ENCODE measurements around the gene PDZD4. TPM values are rescaled to one million over a fixed set of nuclear protein-coding genes. Genes with fewer than 3 reads are reported as not detected.

PDZD4 gene
- total RNA-seq, 4 donors from 2014 or later, result 2.2 to 6.4 (median 4.6) TPM

DNA sequence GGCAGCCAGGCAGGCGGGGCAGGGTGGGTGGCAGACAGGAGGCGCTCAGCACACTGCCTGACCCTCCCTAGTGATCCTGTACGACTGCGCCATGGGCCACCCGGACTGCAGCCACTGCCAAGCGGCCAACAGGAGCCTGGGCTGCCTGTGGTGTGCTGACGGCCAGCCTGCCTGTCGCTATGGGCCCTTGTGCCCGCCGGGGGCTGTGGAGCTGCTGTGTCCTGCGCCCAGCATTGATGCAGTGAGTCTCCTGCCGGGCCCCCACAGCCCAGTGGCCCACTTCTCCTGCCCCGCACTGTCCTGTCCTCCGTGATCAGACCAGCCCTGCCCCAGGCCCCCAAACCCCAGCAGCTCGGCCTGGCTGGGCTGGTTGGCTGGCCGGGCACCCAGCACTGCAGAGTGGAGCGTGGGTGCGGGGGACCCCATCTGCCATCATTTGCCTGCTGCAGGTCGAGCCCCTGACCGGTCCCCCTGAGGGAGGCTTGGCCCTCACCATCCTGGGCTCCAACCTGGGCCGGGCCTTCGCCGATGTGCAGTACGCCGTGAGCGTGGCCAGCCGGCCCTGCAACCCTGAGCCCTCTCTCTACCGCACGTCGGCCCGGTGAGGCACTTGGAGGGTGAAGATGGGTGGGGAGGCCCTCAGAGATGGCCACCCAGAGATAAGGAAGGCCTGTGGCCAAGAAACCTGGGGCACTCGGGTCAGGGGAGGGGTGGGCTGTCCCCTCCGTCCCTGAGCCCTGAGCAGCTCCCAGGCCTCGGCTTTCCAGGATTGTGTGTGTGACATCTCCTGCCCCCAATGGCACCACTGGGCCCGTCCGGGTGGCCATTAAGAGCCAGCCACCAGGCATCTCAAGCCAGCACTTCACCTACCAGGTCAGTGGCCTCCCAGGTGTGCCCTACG is 58.7 kb downstream of the PDZD4 start:
- TF ChIP-seq POLR2A (IDR thresholded peaks at IDR 0.05), result no peak
- TF ChIP-seq, protein P1, sequence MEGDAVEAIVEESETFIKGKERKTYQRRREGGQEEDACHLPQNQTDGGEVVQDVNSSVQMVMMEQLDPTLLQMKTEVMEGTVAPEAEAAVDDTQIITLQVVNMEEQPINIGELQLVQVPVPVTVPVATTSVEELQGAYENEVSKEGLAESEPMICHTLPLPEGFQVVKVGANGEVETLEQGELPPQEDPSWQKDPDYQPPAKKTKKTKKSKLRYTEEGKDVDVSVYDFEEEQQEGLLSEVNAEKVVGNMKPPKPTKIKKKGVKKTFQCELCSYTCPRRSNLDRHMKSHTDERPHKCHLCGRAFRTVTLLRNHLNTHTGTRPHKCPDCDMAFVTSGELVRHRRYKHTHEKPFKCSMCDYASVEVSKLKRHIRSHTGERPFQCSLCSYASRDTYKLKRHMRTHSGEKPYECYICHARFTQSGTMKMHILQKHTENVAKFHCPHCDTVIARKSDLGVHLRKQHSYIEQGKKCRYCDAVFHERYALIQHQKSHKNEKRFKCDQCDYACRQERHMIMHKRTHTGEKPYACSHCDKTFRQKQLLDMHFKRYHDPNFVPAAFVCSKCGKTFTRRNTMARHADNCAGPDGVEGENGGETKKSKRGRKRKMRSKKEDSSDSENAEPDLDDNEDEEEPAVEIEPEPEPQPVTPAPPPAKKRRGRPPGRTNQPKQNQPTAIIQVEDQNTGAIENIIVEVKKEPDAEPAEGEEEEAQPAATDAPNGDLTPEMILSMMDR (IDR thresholded peaks at IDR 0.05), result no peak
- no peak for DNase-seq (ENCODE audit: low spot score in 2 of 2)
- intact Hi-C loops (cut with DNase I; ENCODE audit: low total_unique reads), result loop anchor here (5.0 kb wide), 1 partner anchor 1889 kb away; no protein-coding TSS in a partner anchor
- H3K4me3 ChIP-seq (ENCODE audit: low read depth, poor library complexity, severe bottlenecking), result no peak overlapping the region
- 87 to 93% methylated on average over 2 to 30 of the region's 37 CpGs for WGBS, 2 donors

DNA sequence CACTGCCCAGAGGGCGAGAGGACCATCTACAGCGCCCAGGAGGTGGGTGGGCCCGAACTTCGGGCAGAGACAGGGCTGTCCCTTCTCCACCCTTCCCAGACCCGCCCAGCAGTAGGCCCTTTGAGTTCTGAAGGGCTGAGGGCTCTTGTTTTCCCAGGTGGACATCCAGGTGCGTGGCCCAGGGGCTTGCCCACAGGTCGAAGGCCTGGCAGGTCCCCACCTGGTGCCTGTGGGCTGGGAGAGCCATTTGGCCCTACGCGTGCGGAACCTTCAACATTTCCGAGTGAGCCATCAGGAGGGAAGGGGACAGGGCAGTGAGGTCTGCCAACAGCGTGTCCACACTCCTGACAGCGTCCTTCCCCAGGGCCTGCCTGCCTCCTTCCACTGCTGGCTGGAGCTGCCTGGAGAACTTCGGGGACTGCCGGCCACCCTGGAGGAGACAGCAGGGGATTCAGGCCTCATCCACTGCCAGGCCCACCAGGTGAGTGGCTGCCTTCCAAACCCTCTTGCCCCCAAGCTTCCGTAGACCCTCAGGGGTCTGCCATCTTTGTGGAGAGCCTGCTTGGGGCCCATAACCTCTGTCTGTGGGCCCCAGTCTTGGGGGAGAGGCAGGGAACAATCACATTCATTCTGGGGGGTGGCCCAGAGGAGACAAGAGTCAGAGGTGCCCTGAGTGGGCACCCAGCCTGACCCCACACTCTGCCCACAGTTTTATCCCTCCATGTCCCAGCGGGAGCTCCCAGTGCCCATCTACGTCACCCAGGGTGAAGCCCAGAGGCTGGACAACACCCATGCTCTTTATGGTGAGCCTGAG is 59.5 kb downstream of the PDZD4 start:
- no peak overlapping the region for H3K4me3 ChIP-seq (ENCODE audit: low read depth, poor library complexity, severe bottlenecking)
- intact Hi-C loops (cut with DNase I; ENCODE audit: low total_unique reads), result loop anchor here (5.0 kb wide), 1 partner anchor 1889 kb away; no protein-coding TSS in a partner anchor
- no peak for TF ChIP-seq POLR2A (IDR thresholded peaks at IDR 0.05)
- TF ChIP-seq, protein P1 (IDR thresholded peaks at IDR 0.05), result no peak
- WGBS, 2 donors, result 89% methylated on average over 17 of the region's 18 CpGs; no CpG with 5 or more reads in 1 of the 2 donors
- DNase-seq (ENCODE audit: low spot score in 2 of 2), result no peak

DNA sequence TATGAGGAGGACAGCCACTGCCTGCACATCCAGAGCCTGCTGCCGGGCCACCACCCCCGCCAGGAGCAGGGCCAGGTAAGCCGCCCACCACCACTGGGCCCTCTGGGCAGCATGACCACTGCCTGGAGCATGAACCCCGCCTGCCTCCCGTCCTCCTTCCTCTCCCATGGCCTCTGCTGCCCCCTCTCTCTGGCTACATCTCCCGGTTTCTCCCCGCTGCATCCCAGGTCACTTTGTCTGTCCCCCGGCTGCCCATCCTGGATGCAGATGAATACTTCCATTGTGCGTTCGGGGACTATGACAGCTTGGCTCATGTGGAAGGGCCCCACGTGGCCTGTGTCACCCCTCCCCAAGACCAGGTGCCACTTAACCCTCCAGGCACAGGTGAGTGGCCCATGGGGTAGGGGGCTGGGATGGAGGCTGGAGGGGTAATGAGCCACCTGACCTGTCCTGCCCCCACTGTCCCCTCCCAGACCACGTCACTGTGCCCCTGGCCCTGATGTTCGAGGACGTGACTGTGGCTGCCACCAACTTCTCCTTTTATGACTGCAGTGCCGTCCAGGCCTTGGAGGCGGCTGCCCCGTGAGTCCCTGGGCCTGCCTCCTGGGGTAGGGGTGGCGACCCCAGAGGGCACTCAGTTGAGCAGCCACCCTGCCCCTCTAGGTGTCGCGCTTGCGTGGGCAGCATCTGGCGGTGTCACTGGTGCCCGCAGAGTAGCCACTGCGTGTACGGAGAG is 60.3 kb downstream of the PDZD4 start:
- intact Hi-C loops (cut with DNase I; ENCODE audit: low total_unique reads), result loop anchor here (5.0 kb wide), 1 partner anchor 1888 kb away; no protein-coding TSS in a partner anchor
- WGBS, 2 donors, result 87 to 91% methylated on average over 8 to 23 of the region's 25 CpGs
- TF ChIP-seq POLR2A (IDR thresholded peaks at IDR 0.05), result no peak
- TF ChIP-seq, protein P1 (IDR thresholded peaks at IDR 0.05), result no peak
- H3K4me3 ChIP-seq (ENCODE audit: low read depth, poor library complexity, severe bottlenecking), result no peak overlapping the region
- DNase-seq (ENCODE audit: low spot score in 2 of 2), result no peak

DNA sequence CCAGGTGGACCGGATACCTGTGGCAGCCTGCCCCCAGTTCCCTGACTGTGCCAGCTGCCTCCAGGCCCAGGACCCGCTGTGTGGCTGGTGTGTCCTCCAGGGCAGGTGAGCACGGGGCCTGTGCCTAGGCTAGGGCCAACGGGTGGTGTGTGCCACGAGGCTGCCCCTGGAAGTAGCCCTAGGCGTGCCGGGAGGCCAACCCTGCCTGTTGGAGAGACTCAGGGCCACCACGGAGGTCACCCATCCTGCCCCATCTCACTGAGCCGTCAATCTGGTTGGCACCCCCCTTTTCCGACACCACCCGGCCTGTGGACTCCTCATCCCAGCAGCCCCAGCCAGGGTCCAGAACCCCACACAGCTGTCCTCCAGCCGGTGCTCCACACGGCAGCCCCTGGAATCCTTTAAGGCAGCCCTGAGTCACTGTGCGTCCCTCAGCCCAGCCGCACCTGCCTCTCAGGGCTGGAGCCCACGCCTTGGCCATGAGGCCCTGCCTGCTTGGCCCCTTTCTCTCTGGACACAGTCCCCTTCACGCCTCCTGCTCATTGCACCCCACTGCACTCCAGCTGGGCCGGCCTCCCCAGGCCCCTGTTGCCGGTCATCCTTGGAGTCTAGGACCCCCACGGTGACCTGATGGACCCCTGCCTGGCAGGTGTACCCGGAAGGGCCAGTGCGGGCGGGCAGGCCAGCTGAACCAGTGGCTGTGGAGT is 61.0 kb downstream of the PDZD4 start:
- DNase-seq (ENCODE audit: low spot score in 2 of 2), result no peak
- no peak overlapping the region for H3K4me3 ChIP-seq (ENCODE audit: low read depth, poor library complexity, severe bottlenecking)
- intact Hi-C loops (cut with DNase I; ENCODE audit: low total_unique reads), result no loop called here
- TF ChIP-seq POLR2A (IDR thresholded peaks at IDR 0.05), result no peak
- TF ChIP-seq, protein P1 (IDR thresholded peaks at IDR 0.05), result no peak
- 88 to 93% methylated on average over 12 to 23 of the region's 23 CpGs for WGBS, 2 donors

All from lower leg skin (tissue), 4 donors.